ENCODE results near the gene RAD51B.

RAD51B gene

GRCh38 chr14:68331991-68332390, 512.4 kb downstream of the RAD51B start:
- DNase-seq (ENCODE audit: low read depth in 2 of 2): no peak

GRCh38 chr14:68333262-68333661, 513.7 kb downstream of the RAD51B start:
- DNase-seq (ENCODE audit: low read depth in 2 of 2): no peak

- no peak for DNase-seq (ENCODE audit: low read depth in 2 of 2)
Observed at GRCh38 chr14:68335312-68335711, 515.7 kb downstream of the RAD51B start.

- DNase-seq (ENCODE audit: low read depth in 2 of 2): no peak
Observed at GRCh38 chr14:68336165-68336564, 516.6 kb downstream of the RAD51B start.

GRCh38 chr14:68337279-68337678, 517.7 kb downstream of the RAD51B start:
- DNase-seq (ENCODE audit: low read depth in 2 of 2): no peak

GRCh38 chr14:68340262-68340661, 520.7 kb downstream of the RAD51B start:
- no peak for DNase-seq (ENCODE audit: low read depth in 2 of 2)

GRCh38 chr14:68341411-68342212, 522.0 kb downstream of the RAD51B start:
- DNase-seq (ENCODE audit: low read depth in 2 of 2): no peak

GRCh38 chr14:68342216-68342763, 522.7 kb downstream of the RAD51B start:
- no peak for DNase-seq (ENCODE audit: low read depth in 2 of 2)

GRCh38 chr14:68343534-68344118, 524.0 kb downstream of the RAD51B start:
- no peak for DNase-seq (ENCODE audit: low read depth in 2 of 2)

GRCh38 chr14:68345738-68346137, 526.2 kb downstream of the RAD51B start:
- no peak for DNase-seq (ENCODE audit: low read depth in 2 of 2)

- no peak for DNase-seq (ENCODE audit: low read depth in 2 of 2)
Observed at GRCh38 chr14:68346556-68347343, 527.2 kb downstream of the RAD51B start.

GRCh38 chr14:68349900-68350629, 530.5 kb downstream of the RAD51B start:
- DNase-seq (ENCODE audit: low read depth in 2 of 2): no peak

- DNase-seq (ENCODE audit: low read depth in 2 of 2): no peak
Observed at GRCh38 chr14:68355415-68355814, 535.8 kb downstream of the RAD51B start.

GRCh38 chr14:68357777-68358176, 538.2 kb downstream of the RAD51B start:
- DNase-seq (ENCODE audit: low read depth in 2 of 2): no peak

GRCh38 chr14:68358500-68358899, 538.9 kb downstream of the RAD51B start:
- no peak for DNase-seq (ENCODE audit: low read depth in 2 of 2)

GRCh38 chr14:68359022-68359836, 539.6 kb downstream of the RAD51B start:
- no peak for DNase-seq (ENCODE audit: low read depth in 2 of 2)

- DNase-seq (ENCODE audit: low read depth in 2 of 2): no peak
Observed at GRCh38 chr14:68359837-68360552, 540.4 kb downstream of the RAD51B start.

- no peak for DNase-seq (ENCODE audit: low read depth in 2 of 2)
Observed at GRCh38 chr14:68361231-68361630, 541.7 kb downstream of the RAD51B start.

GRCh38 chr14:68362846-68363245, 543.3 kb downstream of the RAD51B start:
- no peak for DNase-seq (ENCODE audit: low read depth in 2 of 2)

- no peak for DNase-seq (ENCODE audit: low read depth in 2 of 2)
Observed at GRCh38 chr14:68363466-68363842, 543.9 kb downstream of the RAD51B start.

Measured in stimulated activated CD8-positive, alpha-beta memory T cell treated with anti-CD3 and anti-CD28 coated beads, Interleukin-2, amount 100 ng/mL, for 48 hours (primary cell).